Hematopoietic multipotent progenitor cell treated with erythropoietin and hydrocortisone succinate and interleukin-3 and kit ligand, for 17 days (in vitro differentiated cells): ENCODE results near the gene BEST2.

Source experiments
- DNase-seq: peaks from one replicate; pipeline ENCODE4 v3.0.0-alpha.2; 2015; ENCODE audit warnings: low spot score

BEST2 gene

DNA sequence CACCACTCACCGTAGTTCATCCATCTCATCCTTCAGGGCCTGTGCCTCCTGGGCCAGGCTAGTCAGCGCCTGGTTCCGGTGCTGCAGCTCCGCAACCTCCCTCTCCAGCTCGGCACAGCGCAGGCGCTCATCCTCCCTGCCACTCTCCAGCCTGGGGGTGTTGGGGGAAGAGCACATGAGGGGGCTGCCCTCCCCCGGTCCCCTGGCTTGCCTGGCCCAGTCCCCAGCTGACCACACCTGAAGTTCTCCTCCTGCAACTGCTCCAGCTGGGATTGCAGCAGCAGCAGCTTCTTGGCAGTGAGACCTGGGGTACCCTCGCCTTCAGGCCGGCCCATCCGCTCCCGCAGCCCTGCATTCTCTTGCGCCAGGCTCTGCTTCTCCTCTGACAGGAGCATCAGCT, 19.3 kb downstream of the BEST2 start:
- DNase-seq, result no peak

DNA sequence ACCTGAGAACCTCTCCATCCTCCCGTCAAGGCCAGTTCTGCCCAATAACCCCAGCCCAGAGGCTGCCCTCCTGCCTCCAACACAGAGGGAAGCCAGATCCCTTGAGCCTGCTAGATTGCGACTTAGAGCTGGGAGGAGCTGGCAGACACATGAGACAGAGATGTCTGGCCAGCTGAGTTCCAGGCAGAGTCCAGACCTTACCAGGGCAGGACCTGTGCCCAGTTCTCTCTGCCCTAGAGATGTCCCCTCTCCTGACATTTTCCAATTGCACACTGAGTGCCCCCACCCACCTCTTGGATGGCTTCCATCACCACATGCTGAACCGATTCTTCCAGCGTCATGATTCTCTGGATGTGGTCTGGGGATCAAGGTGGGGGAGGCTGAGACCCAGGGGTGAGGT, 20.7 kb downstream of the BEST2 start:
- DNase-seq, result no peak

DNA sequence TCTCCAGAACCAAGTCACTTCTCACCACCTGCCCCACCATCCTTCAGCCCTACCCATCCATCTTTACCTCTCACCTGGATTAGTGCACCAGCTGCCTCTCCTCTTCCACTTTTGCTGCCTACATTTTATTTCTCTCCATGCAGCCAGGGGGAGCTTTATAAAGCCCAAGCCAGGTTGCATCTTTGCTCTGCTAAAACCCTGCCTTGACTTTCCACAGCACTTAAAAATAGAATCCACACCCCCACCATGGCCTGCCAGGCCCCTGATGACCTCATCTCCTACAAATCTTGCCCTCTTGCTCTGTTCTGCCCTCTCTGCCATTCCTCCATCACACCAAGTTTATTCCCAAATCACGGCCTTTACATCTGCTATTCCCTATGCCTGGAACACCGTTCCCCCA, 22.0 kb downstream of the BEST2 start:
- DNase-seq, result no peak

DNA sequence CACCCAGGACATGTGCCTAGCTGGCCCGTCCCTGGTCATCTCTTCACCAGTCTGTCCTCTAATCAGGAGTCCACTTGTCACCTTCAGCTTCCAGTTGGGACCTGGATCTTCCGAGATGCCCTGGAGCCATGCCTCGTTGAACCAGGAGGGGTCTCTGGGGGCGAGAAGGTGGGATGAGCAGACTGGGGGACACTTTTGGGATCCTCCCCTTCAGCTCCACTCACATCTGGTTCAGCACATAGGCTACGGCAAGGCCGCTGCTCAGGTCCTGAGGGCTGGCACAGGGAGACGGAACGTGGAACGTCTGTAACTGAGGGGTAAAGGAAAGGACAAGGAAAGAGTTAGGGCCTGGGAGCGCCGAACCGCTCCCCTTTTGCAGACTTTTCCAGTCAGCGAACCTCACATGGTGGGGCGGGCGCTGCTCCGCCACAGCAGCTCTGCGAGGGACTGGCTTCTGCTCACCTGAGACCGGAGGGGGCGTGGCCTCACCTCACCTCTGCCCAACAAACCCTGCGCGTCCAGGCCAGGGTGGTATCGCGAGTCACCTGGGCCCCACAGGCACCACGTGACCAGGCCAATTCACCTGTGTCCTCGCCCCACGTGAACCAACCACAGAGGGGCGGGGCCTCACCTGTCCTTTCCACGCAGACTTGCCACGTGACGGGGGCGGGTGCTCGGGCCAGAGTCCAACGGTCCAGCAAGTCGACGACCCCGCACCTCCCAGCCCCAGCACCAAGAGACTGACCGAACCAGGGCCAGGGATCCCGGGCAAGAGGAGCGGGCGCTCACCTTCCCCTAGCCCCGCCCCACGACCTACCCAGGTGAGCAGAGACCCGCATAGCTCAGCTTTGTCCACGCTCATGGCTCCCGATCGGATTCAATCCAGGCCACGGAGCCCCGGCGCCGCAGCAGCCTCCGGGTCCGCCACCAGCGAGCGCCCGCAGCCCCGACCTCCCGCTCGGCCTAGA, 23.3 kb downstream of the BEST2 start, which contains the start of gene HOOK2:
Gene HOOK2 (minus strand): TSS at position 965 of the 968 bp plus-strand sequence. CDS start 103 bp downstream, at position 862.
- peak; percentile 72 for DNase-seq

DNA sequence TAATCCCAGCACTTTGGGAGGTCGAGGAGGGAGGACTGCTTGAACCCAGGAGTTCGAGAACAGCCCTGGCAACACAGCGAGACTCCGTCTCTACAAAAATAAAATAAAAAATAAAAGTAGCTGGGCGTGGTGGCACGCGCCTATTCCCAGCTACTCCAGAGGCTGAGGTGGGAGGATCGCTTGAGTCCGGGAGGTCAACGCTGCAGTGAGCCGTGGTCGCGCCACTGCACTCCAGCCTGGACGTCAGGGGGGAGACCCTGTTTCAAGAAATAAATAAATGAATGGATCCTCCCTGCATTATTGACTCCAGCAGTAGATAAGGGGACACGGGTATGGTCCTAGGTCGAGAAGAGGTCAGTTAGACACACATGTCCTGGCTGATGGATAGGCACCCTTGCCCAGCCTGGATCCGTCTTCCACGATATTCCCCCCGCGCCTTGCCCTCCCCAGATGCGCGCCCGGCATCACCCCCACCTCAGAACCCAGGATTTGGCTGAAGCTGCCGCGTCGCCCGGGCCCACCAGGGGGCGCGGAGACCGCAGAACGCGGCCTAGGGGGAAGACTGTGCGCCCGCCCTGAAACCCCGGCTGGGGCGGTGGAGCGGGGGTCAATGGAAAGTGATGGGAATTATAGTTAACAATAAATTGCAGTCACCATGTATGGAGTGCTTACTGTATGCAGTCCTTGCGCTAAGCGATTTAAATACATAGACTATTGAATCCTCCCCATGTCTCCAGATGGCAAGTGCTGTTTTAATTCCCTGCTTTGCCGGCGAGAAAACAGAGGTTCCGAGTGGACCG, 25.8 kb downstream of the BEST2 start:
- DNase-seq, result peak; percentile 82

DNA sequence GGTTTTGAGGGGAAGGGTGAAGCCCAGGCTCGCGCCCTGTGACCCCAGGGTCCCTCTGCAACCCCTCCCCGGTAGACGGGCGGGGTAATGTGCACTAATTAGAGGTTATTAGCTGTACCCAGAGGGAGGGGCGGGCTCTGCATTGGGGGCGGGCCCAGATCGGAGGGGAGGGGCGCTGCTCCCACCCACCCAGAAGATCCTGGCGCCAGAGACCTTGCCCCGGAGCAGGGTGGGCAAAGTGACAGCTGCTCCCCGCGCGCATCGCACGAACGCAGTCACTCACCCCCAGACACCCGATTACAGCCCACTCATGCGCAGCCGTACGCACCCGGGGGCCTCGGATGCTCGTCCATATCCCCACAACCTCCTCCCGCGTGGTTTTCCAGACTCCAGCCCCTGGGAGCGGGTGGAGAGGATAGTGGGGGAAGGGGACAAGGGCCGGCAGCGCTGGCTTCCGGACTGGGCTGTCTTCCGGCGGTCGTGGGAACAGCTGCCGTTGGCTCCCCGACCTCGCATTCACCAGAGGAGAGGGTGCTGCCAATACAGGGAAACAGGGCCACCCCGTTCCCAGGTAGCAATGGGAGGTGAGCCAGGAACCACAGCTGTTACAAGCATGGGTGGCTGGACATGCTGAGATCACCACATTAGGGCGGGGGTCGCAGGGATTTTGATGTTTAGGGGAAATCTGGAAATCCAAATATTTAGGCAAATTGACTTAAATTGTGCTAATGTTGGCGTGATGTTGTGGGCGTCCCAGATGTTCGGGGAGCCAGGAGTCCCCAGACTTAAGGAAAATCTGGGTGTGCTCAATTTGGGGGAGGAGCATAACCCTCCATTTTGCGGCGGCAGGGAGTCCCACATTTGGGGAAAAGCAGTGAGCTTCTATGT, 26.7 kb downstream of the BEST2 start:
- peak; percentile 10 for DNase-seq

DNA sequence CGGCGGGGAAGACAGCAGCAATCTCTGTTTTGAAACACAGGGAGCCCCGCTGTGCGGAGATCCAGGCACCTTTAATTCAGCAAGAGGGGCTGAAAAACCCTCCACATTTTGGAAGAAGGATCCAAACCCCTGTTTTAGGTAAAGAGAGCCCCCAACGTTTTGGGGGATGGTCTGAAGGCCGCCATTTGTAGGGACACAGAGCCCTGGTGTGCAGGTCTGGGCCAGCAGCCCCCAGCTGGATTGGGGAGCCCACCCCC, 27.2 kb downstream of the BEST2 start:
- no peak for DNase-seq

DNA sequence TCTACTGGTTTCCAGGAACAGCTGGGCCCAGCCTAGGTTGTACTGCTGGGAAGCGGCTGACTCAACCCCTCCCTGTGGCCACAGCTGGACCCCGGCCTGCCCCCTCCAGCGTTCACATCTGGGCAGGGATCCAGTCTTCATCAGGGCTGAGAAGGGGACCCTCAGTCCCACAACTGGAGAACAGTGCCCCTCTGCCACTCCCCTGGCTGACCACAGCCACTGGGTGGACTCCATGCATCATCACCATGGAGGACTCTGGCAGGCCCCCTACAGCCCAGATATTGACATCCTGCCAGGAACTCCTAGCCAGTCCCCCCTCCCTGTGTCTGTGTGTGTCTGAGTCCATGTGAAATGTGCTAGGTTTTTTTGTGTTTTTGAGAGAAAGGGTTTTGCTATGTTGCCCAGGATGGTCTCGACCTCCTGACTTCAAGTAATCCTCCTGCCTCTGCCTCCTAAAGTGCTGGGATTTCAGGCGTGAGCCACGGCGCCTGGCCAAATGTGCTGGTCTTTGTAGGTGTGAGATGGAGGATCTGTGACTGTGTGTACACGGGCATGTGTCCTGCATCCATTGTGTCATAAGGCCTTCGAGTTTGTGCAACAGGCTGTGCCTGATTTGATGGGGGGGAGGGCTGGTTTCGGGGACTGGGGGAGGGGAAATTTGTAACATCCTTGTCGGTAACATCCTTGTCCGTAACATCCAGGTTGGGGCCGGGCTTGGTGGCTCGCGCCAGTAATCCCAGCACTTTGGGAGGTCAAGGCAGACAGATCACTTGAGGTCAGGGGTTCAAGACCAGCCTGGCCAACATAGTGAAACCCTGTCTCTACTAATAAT, 27.8 kb downstream of the BEST2 start:
- peak; percentile 48 for DNase-seq

DNA sequence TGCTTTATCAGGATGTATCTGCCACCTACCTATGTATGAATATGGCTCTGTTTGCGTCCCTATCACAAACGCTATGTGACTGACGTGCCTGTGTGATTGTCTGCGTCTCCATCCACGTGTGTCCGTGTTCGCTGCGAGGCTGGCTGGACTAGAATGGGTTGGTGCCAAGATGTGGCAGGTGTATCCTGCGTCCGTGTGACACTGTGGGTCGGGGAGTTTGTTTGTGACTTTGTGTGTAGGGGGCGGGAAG, 30.5 kb downstream of the BEST2 start:
- DNase-seq, result no peak

DNA sequence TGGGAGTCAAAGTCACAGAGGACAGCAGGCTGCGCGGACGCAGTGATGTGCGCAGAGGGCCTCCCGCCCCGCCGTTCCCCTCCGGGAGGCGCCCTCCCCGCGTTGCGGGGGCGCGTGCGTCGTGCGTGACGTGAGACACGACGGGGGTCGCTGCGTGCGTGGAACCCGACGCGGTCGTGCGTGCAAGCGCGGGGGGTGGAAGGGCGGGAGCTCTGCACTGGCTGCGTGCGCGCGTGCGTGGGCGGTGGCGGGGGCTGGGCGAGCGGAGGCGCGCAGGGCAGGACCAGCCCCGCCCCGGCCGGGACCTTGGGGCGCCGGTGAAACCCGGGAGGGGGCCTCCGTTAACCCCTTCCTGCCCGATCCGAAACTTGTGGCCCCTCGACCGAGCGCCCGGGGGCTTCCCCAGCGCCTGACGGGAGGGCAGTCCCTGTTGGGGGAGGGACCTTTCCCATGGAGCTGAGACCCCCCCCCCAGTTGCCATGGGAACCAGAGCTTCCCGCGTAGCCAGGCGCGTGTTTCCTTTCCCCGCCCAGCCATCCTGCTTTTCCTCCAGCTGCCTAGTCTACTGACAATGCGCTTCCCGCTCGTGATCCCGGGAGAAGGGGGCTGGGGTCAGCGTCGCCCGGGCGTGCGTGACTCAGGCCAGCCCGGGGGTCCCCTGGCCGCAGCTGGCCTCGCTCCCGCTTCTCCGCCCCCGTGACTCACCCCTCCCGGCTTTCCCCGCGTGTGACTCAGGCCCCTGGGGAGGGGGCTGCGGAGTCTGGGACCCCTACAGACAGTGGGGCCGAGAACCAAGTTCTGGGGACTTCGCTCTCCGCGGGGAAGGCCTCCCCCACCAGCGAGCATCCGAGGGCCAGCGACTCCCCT, 31.1 kb downstream of the BEST2 start:
- peak; percentile 77 for DNase-seq

DNA sequence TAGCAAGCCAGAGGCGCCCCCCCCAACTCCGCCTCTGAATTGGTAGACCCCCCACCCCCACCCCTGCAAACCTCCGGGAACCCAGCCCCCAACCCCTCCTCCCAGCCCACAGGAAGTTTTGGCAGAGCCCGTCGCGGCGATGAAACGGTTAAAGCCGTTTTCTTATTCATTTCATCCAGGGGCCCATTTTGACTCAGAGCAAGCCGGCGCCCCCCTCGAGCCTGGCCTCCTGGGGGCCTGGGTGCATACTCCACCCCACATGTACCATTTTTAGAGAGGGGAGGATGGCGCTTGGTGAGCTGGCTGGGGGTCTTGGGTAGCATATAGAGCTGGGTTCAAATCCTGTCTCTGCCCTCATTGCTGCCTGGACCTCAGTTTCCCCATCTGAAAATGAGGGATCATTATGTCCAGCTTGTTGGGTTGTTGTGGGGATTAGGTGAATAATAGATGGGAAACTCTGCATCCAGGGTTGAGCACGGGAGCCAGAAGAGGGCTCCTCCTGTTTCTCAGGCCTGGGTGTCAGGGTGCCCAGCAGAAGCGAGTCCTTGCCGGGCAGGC, 31.8 kb downstream of the BEST2 start:
- DNase-seq, result no peak

DNA sequence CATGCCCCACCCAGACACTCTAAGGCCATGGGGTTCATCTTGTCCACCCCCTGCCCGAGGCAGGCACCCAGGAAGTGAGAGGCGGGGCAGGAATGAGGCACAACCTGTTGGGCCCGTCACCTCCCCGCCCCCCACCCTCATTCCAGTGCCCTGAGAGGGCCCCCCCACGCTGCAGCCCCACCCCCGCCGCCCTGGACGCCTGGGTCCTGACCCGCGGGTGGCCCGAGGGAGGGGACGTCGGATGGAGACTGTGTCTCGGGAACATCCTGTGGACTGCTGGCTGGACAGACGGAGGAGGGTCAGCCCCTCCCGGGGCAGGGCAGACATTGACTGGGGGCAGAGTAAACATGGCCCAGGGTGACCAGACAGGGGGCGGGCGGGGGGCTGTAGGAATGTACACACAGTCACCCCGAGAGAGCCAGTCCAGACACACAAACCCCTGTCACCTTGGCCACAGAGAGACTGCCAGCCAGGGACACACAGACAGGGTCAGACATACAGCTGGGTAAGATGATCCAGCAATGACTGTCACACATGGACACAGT, 32.3 kb downstream of the BEST2 start:
- DNase-seq, result peak; percentile 52

DNA sequence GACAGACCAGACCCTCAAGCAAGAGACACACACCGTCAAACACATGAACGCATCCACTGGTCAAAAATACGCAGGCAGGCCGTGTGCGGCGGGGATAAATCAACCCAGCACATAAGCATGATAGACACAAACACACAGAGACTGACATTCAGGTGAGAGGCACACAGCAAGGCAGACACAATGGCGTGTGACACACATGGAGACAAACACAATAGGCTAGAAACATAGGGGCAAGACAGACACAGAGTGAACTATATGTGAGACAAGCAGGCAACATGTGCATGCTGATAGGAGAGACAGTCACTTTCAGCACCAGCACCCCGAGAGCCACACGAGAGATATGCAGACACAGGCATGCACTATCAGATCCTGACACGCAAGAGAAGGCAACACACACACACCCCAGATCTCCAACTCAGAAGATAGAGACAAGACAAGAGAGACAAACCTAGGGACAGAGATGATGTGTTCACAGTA, 32.8 kb downstream of the BEST2 start:
- DNase-seq, result peak; percentile 78

DNA sequence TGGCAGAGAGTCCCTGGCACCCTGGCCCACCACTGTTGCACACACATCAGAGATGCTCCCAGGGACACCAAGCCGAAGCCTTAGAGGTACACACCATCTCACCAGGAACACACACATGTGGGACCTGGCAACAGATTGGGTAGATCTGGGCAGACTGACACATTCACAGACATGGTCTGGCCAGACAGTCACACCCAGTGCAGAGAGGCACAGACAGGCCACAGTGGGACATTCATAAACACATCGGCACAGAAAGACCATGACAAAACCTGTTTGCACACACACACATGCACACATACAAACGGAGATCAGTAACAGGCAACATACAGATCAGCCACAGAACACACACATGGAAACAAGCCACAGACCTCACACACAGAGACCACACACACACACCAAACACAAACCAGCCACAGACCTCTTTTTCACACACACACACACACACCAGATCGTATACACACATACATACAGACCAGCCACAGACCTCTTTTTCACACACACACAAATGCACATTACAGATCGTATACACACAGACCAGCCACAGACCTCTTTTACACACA, 33.4 kb downstream of the BEST2 start:
- DNase-seq, result no peak

DNA sequence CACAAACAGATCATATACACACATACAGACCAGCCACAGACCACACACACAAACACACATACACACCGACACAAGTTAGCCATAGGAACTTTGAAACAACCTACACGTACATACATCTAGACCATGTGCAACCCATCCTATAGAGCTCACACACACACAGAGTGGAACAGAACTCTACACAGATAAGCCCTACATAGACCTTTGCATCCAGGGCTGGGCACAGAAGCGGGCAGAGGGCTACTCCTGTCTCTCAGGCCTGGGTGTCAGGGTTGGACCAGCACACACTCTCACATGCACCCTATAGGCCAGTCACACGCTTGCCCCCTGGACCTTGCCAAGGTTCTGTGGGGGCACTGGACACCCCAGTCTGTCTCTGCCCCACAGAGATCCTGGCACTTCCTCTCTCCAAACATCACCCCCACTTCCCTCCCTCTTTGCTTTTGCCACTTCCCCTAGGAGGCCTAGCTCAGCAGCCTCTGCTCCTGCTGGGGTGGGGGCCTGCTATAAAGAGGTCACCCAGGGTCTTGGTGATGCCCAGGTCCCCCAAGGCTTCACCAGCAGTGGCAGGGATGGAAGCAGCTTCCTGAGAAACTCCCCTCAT, 33.9 kb downstream of the BEST2 start:
- DNase-seq, result peak; percentile 62

DNA sequence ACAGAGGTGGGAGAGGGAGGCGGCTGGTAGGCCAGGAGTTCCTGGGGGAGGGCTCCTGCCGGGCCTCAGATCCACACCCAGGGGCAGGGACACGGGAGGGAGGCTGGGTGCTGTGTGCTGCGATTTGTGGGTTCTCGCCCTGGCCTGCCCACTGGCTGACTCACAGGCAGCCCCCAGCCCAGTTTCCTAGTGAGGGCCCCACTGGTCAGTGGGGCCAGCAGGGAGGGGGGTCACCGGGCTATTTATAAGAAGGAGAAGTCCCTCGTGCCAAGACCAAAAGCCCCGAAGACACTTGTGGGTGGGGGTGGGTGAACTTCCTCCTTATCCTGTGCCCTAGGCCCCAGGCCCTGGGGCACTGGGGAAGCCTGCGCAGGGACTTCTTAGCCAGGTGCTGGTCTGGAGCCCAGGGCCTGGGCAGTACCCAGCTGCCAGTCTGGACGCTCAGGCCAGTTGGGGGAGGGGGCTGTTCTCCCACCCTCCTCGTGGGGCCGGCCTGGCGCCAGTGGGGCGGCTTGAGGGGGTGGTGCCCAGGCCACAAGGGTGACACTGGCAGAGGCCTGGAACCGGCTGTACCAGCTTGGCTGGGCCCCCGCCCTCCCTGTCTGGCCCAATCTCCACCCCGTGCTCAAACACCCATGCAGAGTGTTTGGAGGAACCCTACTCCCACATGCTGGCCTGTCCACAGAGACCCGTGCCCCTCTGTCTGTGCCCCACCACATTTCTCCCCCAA, 34.7 kb downstream of the BEST2 start:
- DNase-seq, result peak; percentile 61

DNA sequence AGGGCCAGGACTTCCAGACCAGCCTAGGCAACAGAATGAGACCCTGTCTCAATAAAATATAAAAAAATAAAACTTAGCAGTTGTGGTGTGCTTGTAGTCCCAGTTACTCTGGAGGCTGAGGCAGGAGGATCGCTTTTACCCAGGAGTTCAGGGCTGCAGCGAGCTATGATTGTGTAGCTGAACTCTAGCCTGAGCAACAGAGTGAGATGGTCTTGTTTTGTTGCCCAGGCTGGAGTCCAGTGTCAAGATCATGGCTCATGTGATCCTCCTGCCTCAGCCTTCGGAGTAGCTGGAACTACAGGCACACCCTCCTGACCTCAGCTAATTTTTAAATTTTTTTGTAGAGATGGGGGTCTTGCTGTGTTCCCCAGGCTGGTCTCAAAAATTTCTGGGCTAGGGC, 35.4 kb downstream of the BEST2 start:
- DNase-seq, result peak; percentile 40

DNA sequence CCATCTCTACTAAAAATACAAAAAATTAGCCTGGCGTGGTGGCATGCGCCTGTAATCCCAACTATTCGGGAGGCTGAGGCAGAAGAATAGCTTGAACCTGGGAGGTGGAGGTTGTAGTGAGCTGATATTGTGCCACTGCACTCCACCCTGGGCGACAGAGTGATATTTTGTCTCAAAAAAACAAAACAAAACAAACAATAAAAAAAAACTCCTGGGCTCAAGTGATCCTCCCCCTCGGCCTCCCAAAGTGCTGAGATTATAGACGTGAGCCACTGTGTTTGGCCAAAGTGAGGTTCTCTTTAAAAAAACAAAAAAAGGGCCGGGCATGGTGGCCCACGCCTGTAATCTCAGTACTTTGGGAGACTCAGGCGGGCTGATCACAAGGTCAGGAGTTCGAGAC, 35.9 kb downstream of the BEST2 start:
- no peak for DNase-seq
